Measurements from ENCODE around the gene RBM24.

RBM24 gene

GRCh38 chr6:17240803-17241500 lies 40.2 kb upstream of the RBM24 start:
- no peak for ATAC-seq (ENCODE audit: insufficient read depth, low read depth)
- H3K27me3 ChIP-seq (ENCODE audit: insufficient read depth, low read length, poor library complexity): no peaks in the 10 kb centered on the region
- no peak overlapping the region for H3K4me2 ChIP-seq (ENCODE audit: insufficient read depth, low read length)
- H3K36me3 ChIP-seq (ENCODE audit: insufficient read depth, low read length): no peaks in the 10 kb centered on the region
- H3K27ac ChIP-seq (ENCODE audit: low read length): no peak overlapping the region
- no peak overlapping the region for H3K4me3 ChIP-seq (ENCODE audit: low read depth in 1 of 2, low read length in 2 of 2)
- no peaks in the 10 kb centered on the region for H3K4me1 ChIP-seq (ENCODE audit: insufficient read depth, low read length)
- TF ChIP-seq EZH2 (IDR thresholded peaks at IDR 0.05; ENCODE audit: borderline replicate concordance, low read depth, low read length, severe bottlenecking) (no peak), CTCF (IDR thresholded peaks at IDR 0.05; ENCODE audit: borderline replicate concordance, extremely low read depth, low read length, poor library complexity, severe bottlenecking) (no peak)
- DNase-seq: no peak
- no peak overlapping the region for H2AFZ ChIP-seq (ENCODE audit: low read depth, low read length)
- H3K79me2 ChIP-seq (ENCODE audit: insufficient read depth, low read length): no peaks in the 10 kb centered on the region
- H3K9ac ChIP-seq (ENCODE audit: low read depth, low read length): no peak overlapping the region
- no peaks in the 10 kb centered on the region for H3K9me3 ChIP-seq (ENCODE audit: insufficient read depth, low read length, severe bottlenecking)
- no peaks in the 10 kb centered on the region for H4K20me1 ChIP-seq (ENCODE audit: insufficient read depth, low read length)

- ATAC-seq (ENCODE audit: insufficient read depth, low read depth) (no peak), DNase-seq (no peak)
- Histone ChIP-seq H3K4me1 (ENCODE audit: insufficient read depth, low read length) (no peaks in the 10 kb centered on the region), H3K79me2 (ENCODE audit: insufficient read depth, low read length) (no peaks in the 10 kb centered on the region), H3K9me3 (ENCODE audit: insufficient read depth, low read length, severe bottlenecking) (no peaks in the 10 kb centered on the region), H3K27me3 (ENCODE audit: insufficient read depth, low read length, poor library complexity) (no peaks in the 10 kb centered on the region), H3K4me2 (ENCODE audit: insufficient read depth, low read length) (no peak overlapping the region), H4K20me1 (ENCODE audit: insufficient read depth, low read length) (no peaks in the 10 kb centered on the region), H3K36me3 (ENCODE audit: insufficient read depth, low read length) (no peaks in the 10 kb centered on the region), H2AFZ (ENCODE audit: low read depth, low read length) (no peak overlapping the region), H3K4me3 (ENCODE audit: low read depth in 1 of 2, low read length in 2 of 2) (no peak overlapping the region), H3K27ac (ENCODE audit: low read length) (no peak overlapping the region), H3K9ac (ENCODE audit: low read depth, low read length) (no peak overlapping the region)
- TF ChIP-seq CTCF (IDR thresholded peaks at IDR 0.05; ENCODE audit: borderline replicate concordance, extremely low read depth, low read length, poor library complexity, severe bottlenecking): no peak
- no peak for TF ChIP-seq EZH2 (IDR thresholded peaks at IDR 0.05; ENCODE audit: borderline replicate concordance, low read depth, low read length, severe bottlenecking)
Measured at GRCh38 chr6:17242087-17242486, 39.1 kb upstream of the RBM24 start.

GRCh38 chr6:17250237-17250636 lies 30.9 kb upstream of the RBM24 start:
- TF ChIP-seq EZH2 (IDR thresholded peaks at IDR 0.05; ENCODE audit: borderline replicate concordance, low read depth, low read length, severe bottlenecking): no peak
- no peak for TF ChIP-seq CTCF (IDR thresholded peaks at IDR 0.05; ENCODE audit: borderline replicate concordance, extremely low read depth, low read length, poor library complexity, severe bottlenecking)
- H3K4me2 ChIP-seq (ENCODE audit: insufficient read depth, low read length): no peak overlapping the region
- H4K20me1 ChIP-seq (ENCODE audit: insufficient read depth, low read length): no peaks in the 10 kb centered on the region
- H3K9me3 ChIP-seq (ENCODE audit: insufficient read depth, low read length, severe bottlenecking): no peaks in the 10 kb centered on the region
- H3K79me2 ChIP-seq (ENCODE audit: insufficient read depth, low read length): no peaks in the 10 kb centered on the region
- H2AFZ ChIP-seq (ENCODE audit: low read depth, low read length): no peak overlapping the region
- H3K4me3 ChIP-seq (ENCODE audit: low read depth in 1 of 2, low read length in 2 of 2): no peak overlapping the region
- H3K4me1 ChIP-seq (ENCODE audit: insufficient read depth, low read length): no peaks in the 10 kb centered on the region
- H3K36me3 ChIP-seq (ENCODE audit: insufficient read depth, low read length): no peaks in the 10 kb centered on the region
- ATAC-seq (ENCODE audit: insufficient read depth, low read depth) (no peak), DNase-seq (no peak)
- no peak overlapping the region for H3K27ac ChIP-seq (ENCODE audit: low read length)
- H3K27me3 ChIP-seq (ENCODE audit: insufficient read depth, low read length, poor library complexity): no peaks in the 10 kb centered on the region
- H3K9ac ChIP-seq (ENCODE audit: low read depth, low read length): no peak overlapping the region
